KMS-11 (cell line): ENCODE results near the gene MAN2B2.

Source experiments
- H2AFZ ChIP-seq: fragments of 200-600 bp; sonication (generic); 2 replicates; pipeline ENCODE4 v1.6.1; 2016; ENCODE audit warnings: antibody characterized with exemption, mixed run types, low read depth
- H3K27ac ChIP-seq: fragments of 200-600 bp; sonication (generic); 2 replicates; pipeline ENCODE4 v1.6.1; 2016; ENCODE audit warnings: mild to moderate bottlenecking, mixed run types
- H3K27me3 ChIP-seq: fragments of 200-600 bp; sonication (generic); 2 replicates; pipeline ENCODE4 v1.6.1; 2017; ENCODE audit warnings: mild to moderate bottlenecking, low read depth, mixed run types, moderate library complexity; ENCODE audit not compliant: insufficient read depth
- H3K36me3 ChIP-seq: fragments of 200-600 bp; sonication (generic); 2 replicates; pipeline ENCODE4 v1.6.1; 2017; ENCODE audit warnings: mild to moderate bottlenecking, mixed run types; ENCODE audit not compliant: insufficient read depth
- H3K4me1 ChIP-seq: fragments of 200-600 bp; sonication (generic); 2 replicates; pipeline ENCODE4 v1.6.1; 2016; ENCODE audit warnings: mild to moderate bottlenecking, low read depth, mixed run types; ENCODE audit not compliant: poor library complexity, severe bottlenecking
- H3K4me2 ChIP-seq: fragments of 200-600 bp; sonication (generic); 2 replicates; pipeline ENCODE4 v1.7.0; 2016; ENCODE audit warnings: mild to moderate bottlenecking, mixed run types
- H3K4me3 ChIP-seq: fragments of 200-600 bp; sonication (generic); IDR thresholded peaks from 2 replicates; pipeline ENCODE4 v1.6.1; 2017; ENCODE audit warnings: low read depth, low read length, mixed read lengths; ENCODE audit not compliant: insufficient read depth
- H3K79me2 ChIP-seq: fragments of 200-600 bp; sonication (generic); 2 replicates; pipeline ENCODE4 v1.6.1; 2016; ENCODE audit warnings: low read depth, mixed run types; ENCODE audit not compliant: insufficient read depth
- H3K9ac ChIP-seq: fragments of 200-600 bp; sonication (generic); 2 replicates; pipeline ENCODE4 v1.6.1; 2016; ENCODE audit warnings: mild to moderate bottlenecking, mixed run types
- H4K20me1 ChIP-seq: fragments of 200-600 bp; sonication (generic); 2 replicates; pipeline ENCODE4 v1.6.1; 2016; ENCODE audit warnings: mild to moderate bottlenecking, mixed run types; ENCODE audit not compliant: insufficient read depth
- CTCF ChIP-seq: fragments of 200-600 bp; sonication (generic); conservative IDR thresholded peaks from 2 replicates; pipeline ENCODE4 v1.6.1; 2017; ENCODE audit warnings: low read depth, mild to moderate bottlenecking, antibody characterized with exemption, low read length, moderate library complexity, mixed read lengths

MAN2B2 gene

GRCh38 chr4:6527259-6527658, 47.7 kb upstream of the MAN2B2 start:
- Histone ChIP-seq H3K9ac (no peak overlapping the region), H3K27me3 (peaks cover 14% of the 10 kb centered on the region; the same call in 1 of the 2 replicates), H3K79me2 (no peaks in the 10 kb centered on the region), H2AFZ (no peak overlapping the region), H3K4me1 (no peaks in the 10 kb centered on the region), H3K4me3 (no peak overlapping the region), H3K36me3 (no peaks in the 10 kb centered on the region), H4K20me1 (no peaks in the 10 kb centered on the region), H3K27ac (no peak overlapping the region), H3K4me2 (no peak overlapping the region)
- TF ChIP-seq CTCF = no peak

- no peaks in the 10 kb centered on the region for H3K4me1 ChIP-seq
- H3K79me2 ChIP-seq = no peaks in the 10 kb centered on the region
- no peak overlapping the region for H2AFZ ChIP-seq
- no peaks in the 10 kb centered on the region for H3K36me3 ChIP-seq
- no peak overlapping the region for H3K4me2 ChIP-seq
- H3K27me3 ChIP-seq = peaks cover 19% of the 10 kb centered on the region; the same call in 1 of the 2 replicates
- H3K4me3 ChIP-seq = no peak overlapping the region
- no peak overlapping the region for H3K9ac ChIP-seq
- TF ChIP-seq CTCF = no peak
- H3K27ac ChIP-seq = no peak overlapping the region
- H4K20me1 ChIP-seq = no peaks in the 10 kb centered on the region
Measured at GRCh38 chr4:6527683-6528595, 47.0 kb upstream of the MAN2B2 start.

- TF ChIP-seq CTCF = no peak
- no peaks in the 10 kb centered on the region for H4K20me1 ChIP-seq
- peaks cover 19% of the 10 kb centered on the region; the same call in 1 of the 2 replicates for H3K27me3 ChIP-seq
- H3K4me2 ChIP-seq = no peak overlapping the region
- H3K27ac ChIP-seq = no peak overlapping the region
- no peaks in the 10 kb centered on the region for H3K36me3 ChIP-seq
- H3K79me2 ChIP-seq = no peaks in the 10 kb centered on the region
- H3K4me1 ChIP-seq = no peaks in the 10 kb centered on the region
- no peak overlapping the region for H3K9ac ChIP-seq
- H2AFZ ChIP-seq = no peak overlapping the region
- H3K4me3 ChIP-seq = no peak overlapping the region
Measured at GRCh38 chr4:6529021-6529420, 46.0 kb upstream of the MAN2B2 start.

- Histone ChIP-seq H3K27me3 (peaks cover 13% of the 10 kb centered on the region; the same call in 1 of the 2 replicates), H2AFZ (no peak overlapping the region), H3K27ac (no peak overlapping the region), H3K36me3 (no peaks in the 10 kb centered on the region), H3K4me1 (no peaks in the 10 kb centered on the region), H3K4me2 (no peak overlapping the region), H3K4me3 (no peak overlapping the region), H4K20me1 (no peaks in the 10 kb centered on the region), H3K9ac (no peak overlapping the region), H3K79me2 (no peaks in the 10 kb centered on the region)
- no peak for TF ChIP-seq CTCF
Measured at GRCh38 chr4:6530301-6530700, 44.7 kb upstream of the MAN2B2 start.
